ENCODE measurements around the gene HSD17B11. TPM values are rescaled to one million over a fixed set of nuclear protein-coding genes. Genes with fewer than 3 reads are reported as not detected.
"Not testable (repeated sequence)": the region's sequence is repeated elsewhere in the genome, so short reads cannot be mapped to it uniquely, and the experiment has no call there.

HSD17B11 gene
- total RNA-seq, 1 experiment from 2014 or later: 57.0 TPM

DNA sequence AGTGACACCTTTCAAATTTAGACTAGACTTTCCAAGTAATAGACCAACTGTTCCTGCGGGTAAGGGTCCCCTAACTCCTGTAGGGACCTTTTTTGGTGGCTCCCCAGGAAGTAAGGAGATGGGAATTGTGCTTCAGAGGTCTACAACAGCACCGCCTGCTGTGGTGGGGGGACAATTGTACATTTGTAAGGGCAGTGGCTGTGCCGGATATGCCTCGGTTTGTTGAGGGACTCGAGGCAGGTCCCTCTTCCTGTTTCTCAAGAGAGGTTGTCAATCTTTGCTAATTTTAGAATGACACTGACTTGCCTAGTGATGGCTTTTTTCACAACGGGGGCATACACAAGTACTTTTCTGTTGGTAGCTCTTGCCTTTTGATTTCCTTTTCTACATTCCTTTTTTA, 15.5 kb upstream of the HSD17B11 start:
- DNase-seq (ENCODE audit: extremely low read depth, low read depth): no peak

DNA sequence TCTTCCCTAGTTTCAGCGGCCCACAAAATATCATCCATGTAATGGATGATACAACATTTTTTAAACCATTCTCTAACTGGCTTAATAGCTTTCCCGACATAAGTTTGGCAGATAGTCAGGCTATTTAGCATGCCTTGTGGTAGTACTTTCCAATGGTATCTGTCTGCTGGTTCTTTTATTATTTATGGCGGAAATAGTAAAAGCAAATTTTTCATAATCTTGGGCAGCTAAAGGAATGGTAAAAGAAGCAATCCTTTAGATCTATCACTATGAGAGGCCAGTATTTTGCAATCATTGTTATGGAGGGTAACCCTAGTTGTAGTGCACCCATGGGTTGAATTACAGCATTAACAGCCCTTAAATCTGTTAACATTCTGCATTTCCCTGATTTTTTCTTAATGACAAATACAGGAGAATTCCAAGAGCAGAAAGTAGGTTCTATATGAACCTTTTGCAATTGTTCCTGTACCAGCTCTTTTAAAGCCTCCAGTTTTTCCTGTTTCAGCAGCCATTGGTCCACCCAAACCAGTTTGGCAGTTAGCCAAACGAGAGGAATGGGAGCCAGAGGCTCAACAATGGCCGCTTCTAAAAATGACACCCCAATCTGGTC, 14.3 kb upstream of the HSD17B11 start:
- DNase-seq (ENCODE audit: extremely low read depth, low read depth): no peak

DNA sequence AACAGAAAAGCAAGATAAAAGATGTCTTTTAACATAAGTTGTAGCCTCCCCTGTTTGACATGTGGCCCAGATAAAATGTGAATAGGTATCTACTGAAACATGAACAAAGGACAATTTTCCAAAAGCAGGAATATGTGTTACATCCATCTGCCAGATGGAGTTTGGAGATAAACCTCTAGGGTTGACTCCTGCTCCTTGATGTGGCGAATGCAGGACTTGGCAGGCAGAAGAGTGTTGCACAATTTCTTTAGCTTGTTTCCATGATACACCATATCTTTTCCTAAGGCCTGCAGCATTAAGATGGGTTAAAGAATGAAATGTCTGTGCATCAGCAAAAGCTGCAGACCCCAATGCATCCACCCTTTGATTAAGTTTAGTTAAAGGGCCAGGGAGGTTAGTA, 12.7 kb upstream of the HSD17B11 start:
- not testable (repeated sequence) for DNase-seq (ENCODE audit: extremely low read depth, low read depth)

DNA sequence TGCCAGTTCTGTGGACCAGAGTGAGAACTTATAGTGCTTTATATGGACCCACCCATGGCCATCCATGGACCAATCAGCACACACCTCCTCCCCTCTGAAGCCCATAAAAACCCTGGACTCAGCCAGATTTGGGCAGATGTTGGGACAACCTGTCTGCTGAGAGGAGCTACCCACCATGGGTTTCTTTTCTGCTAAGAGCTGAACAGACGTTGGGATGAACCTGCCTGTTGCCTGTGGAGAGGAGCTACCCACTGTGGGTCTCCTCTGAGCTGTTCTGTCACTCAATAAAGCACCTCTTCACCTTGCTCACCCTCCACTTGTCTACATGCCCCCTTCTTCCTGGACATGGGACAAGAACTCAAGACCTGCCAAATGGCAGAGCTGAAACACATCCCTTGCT, 9.0 kb upstream of the HSD17B11 start:
- no peak for DNase-seq (ENCODE audit: extremely low read depth, low read depth)

DNA sequence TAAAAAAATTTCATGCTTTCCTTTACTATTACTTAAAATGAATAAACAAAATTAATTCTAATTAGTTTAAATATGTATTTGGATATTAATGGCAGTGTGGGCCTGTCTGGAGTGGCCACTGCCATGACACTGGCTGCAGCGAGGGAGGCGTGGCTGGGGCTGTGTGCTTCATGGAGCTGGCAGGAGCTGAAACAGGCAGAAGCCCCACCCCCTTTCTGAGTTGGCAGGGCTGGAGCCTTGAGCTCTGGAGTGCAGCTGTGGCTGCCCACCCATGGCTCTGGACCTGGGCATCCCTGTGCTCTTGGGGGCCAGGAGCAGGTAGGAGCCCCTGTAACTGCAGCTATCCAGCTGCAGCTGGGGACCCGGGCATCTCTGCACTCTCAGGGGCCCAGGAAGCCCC, 8.2 kb upstream of the HSD17B11 start:
- no peak for DNase-seq (ENCODE audit: extremely low read depth, low read depth)

DNA sequence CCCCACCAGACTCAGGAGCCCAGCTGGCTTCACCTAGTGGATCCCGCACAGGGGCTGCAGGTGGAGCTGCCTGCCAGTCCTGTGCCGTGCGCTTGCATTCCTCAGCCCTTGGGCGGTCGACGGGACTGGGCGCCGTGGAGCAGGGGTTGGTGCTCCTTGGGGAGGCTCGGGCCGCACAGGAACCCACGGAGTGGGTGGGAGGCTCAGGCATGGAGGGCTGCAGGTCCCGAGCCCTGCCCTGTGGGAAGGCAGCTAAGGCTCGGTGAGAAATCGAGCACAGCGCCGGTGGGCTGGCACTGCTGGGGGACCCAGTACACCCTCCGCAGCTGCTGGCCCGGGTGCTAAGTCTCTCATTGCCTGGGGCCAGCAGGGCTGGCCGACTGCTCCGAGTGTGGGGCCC, 4.9 kb upstream of the HSD17B11 start:
- not testable (repeated sequence) for DNase-seq (ENCODE audit: extremely low read depth, low read depth)

DNA sequence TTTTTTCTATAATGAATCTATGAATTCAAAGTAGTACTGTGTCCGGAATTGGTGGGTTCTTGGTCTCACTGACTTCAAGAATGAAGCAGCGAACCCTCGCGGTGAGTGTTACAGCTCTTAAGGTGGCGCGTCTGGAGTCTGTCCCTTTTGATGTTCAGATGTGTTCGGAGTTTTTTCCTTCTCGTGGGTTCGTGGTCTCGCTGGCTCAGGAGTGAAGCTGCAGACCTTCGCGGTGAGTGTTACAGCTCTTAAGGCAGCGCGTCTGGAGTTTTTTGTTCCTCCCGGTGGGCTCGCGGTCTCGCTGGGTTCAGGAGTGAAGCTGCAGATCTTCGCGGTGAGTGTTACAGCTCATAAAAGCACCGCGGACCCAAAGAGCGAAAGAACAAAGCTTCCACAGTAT, 4.1 kb upstream of the HSD17B11 start:
- not testable (repeated sequence) for DNase-seq (ENCODE audit: extremely low read depth, low read depth)

DNA sequence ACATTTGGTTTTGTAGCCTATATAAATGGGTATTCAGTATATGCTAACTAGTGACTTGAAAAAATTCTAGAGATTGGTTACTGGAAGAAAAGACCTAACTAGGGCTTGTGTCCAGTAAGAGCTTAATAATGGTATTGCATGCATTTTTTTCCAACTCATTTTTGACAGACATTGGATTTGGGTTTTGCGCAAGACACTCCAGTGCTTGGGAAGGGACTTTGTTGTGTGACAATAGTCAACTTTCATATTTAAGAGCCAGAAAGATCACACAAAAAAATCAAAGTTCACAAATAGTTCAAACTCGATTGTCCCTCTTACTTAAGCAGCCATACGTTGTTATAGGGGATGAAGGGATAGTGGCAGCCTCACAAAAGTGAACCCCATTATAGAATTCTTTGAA, 1.2 kb upstream of the HSD17B11 start:
- DNase-seq (ENCODE audit: extremely low read depth, low read depth): no peak

DNA sequence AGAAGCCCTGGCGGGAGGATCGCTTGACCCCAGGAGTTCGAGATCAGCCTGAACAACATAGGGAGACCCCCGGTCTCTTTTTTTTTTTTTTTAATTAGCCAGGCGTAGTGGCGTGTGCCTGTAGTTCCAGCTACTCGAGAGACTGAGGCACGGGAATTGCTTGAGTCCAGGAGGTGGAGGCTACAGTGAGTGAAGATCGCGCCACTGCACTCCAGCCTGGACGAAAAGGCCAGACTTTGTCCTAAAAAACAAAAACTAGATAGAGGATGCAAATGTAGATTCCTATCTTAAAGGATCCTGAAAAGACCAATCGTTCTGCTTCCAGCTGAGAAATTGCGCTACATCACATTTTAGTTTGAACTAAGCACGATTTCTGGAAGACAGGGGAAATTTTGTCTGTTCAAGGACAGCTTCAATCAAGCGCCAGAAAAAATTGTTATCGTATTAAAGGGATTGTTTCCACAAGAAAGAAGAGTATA, 627 bp upstream of the HSD17B11 start:
- DNase-seq (ENCODE audit: extremely low read depth, low read depth): no peak

DNA sequence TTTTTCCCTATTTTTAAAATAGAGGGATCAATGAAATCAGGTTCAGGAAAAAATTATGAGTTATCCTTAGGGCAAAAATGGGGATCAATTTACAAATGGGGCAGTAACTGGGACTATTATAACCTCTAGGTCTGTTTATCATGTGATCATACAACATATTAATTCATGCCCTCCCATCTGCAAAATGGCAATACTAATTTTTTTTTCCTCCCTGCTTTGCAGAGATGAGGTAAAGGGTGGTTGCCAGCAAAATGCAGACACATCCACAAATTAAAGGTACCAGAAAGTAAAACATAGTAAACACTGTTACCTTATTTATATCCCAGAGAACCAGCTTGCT, 467 bp downstream of the HSD17B11 start:
- no peak for DNase-seq (ENCODE audit: extremely low read depth, low read depth)

DNA sequence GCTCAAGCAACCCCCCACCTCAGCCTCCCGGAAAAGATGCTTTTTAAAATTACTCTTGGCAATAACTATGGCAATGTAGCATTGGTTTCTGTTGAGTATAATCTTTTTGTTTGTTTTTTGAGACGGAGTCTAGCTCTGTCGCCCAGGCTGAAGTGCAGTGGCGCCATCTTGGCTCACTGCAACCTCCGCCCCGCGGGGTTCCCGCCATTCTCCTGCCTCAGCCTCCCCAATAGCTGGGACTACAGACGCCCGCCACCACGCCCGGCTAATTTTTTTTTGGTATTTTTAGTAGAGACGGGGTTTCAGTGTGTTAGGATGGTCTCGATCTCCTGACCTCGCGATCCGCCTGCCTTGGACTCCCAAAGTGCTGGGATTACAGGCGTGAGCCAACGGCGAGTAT, 933 bp downstream of the HSD17B11 start:
- DNase-seq (ENCODE audit: extremely low read depth, low read depth): not testable (repeated sequence)

DNA sequence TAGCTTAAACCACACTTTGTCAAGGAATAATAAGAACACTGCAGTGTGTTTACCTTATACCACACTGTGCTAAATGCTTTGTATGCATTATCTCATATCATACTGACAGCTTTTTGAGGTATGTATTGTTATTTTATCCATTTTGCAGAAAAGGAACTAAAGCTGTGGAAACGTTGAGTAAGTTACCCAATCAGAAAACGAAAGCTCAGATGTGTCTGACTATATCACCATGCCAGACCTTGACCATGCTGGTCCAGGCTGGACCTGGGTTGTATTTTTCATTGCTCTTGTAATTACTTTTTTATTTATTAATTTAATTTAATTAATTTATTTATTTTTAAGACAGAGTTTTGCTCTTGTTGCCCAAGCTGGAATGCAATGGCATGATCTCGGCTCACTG, 2.1 kb downstream of the HSD17B11 start:
- no peak for DNase-seq (ENCODE audit: extremely low read depth, low read depth)

DNA sequence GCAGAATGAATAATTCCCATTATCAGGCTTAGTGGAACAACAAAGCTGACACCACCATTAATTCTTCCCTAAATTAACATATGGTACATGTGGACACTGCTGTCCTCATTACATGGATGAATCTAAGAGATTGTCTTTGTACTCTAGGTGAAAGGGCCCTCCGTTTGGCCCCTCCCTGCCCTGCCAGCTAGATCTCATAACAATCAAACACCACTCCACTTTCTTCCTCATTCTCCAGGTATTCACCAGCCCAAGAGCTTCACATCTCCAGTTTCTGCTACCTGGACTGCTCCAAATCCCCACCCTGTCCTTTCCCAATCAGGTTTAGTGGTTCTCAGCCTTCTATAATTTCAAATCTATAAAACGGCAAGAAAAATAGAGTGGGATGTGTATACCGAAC, 3.8 kb downstream of the HSD17B11 start:
- DNase-seq (ENCODE audit: extremely low read depth, low read depth): no peak

DNA sequence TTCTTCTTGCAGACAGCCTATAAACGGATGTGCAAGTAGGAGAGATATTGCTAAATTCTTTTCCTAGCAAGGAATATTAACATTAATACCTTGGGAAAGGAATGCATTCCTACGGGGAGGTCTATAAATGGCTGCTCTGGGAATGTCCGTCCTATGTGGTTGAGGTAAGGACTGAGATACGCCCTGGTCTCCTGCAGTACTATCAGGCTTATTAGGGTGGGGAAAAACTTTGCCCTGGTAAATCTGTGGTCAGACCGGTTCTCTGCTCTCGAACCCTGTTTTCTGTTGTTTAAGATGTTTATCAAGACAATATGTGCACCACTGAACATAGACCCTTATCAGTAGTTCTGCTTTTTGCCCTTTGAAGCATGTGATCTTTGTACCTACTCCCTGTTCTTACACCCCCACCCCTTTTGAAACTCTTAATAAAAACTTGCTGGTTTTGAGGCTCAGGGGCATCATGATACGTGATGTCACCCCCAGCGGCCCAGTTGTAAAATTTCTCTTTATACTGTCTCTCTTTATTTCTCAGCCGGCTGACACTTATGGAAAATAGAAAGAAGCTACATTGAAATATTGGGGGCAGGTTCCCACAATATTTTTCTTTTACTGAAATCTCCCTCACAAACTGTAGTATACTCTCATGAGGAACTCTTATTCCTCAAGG, 6.4 kb downstream of the HSD17B11 start:
- DNase-seq (ENCODE audit: extremely low read depth, low read depth): not testable (repeated sequence)

DNA sequence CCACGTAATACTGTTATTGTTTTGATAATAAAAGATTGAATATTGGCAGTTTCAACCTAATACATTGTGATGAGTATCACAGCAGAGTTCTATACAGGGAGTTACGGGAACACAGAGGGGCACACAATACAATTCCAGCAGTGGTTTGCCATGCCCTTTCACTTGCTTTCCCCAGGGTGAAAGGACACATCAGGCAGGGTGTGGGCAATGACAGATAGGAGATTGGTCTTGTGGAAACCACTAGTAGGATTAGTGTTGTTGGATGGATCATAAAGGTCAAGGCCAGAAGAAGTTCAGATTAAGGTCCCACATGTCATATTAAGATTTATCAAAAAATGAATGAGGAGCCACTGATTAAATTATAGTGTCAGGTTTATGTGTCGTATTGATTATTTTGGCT, 8.1 kb downstream of the HSD17B11 start:
- DNase-seq (ENCODE audit: extremely low read depth, low read depth): no peak

DNA sequence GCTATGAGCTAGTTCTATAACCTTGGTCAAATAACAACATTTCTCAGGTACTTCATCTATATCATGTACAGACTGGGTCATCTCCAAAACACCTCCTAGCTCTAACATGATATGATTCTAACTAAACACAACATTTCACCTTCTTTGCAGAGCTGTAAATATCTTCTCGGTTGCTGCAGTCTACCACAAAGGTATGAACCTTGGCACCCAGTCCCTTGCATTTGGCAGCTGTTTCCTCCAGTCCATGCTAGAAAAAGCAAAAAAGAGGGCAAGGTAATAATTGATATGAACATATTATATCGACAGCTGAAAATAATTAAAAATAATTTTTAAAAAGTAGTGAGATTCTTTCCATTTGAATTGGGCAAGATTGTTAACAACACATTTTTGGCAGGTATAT, 8.9 kb downstream of the HSD17B11 start:
- no peak for DNase-seq (ENCODE audit: extremely low read depth, low read depth)

DNA sequence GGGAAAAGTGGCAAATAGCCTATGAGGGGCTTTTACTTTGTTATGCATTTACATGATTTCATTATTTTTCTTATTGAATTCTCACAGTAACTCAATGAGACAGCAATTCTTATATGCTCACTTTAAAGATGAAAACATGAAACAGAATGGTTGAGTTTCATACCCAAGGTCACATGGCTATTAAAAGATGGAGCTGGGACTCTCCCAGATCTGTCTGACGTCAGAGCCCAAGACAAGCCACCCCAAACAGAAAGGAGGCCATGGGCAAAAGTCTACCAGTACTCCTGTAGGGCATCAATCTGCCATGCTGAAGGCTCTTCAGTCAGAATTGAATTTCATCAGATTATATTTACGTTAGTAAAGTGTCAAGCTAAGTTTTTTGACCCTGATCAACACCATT, 13.2 kb downstream of the HSD17B11 start:
- no peak for DNase-seq (ENCODE audit: extremely low read depth, low read depth)

DNA sequence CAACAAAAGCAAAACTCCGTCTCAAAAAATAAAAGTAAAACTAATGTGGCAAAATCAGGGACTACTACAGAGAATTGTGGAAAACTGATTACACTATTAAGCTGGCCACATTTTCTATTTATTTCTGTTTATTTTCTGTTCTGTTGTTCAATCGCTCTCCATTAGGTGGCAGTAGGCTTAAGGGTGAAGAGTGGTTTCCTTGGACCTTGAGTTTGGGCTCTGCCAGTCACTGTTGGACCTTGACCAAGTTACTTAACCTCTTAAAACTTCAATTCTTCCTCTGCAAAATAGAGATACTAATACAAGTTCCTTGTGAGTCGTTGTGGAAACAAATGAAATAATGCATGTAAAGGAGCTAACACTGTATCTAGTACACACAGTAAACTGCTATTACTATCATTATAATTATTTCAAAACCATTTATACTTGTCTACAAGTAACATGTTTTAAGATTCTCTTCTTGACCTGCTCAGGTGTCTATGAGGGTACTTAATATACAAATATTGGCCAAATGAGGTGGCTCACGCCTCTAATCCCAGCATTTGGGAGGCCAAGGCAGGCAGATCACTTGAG, 15.2 kb downstream of the HSD17B11 start:
- peak; percentile 28 for DNase-seq (ENCODE audit: extremely low read depth, low read depth)

DNA sequence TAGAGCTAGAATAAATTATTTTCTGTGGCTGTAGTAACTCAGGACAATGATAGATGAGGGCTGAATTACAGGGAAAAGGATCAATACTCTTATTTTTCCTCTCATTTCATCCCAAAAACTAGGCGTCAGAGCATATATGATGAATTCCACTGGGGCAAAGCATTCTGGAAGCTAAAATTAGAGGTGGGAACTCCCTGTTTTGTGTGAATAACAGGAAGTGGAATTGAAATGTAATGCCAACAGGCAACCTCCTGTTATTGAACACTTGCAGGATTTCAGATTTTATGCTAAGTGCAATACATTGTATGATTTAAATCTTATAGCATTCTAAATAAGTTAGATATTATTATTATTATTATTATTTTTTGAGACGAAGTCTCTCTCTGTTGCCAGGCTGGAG, 20.9 kb downstream of the HSD17B11 start:
- no peak for DNase-seq (ENCODE audit: extremely low read depth, low read depth)

DNA sequence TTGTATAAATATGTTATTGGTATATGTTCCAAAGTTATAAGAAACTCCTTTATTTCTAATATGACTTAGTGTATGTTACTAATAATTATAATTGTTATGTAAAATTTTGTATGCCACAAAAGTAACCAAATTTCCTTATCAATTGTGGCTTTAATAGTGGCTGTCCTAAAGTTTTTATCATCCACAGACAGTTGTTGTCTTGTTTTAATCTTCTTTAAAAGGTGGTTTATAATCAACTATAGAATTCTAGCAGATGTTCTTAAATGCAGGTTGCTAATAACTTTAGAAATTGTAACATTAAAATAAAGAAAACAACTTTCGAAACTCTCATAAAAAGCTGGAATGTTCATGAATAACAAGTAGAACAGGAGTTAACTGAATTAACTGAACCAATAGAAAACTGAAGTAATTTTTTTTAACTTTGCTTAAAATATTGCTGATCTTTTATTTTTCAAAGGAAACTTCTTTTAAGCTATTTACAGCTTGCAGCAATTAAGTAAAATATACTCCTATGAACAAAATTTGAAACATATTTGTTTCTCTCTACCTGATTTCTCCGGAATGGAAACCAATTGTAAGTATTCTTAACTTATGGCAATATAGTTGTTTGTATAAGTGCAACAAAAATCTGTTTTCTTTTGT, 24.3 kb downstream of the HSD17B11 start:
- DNase-seq (ENCODE audit: extremely low read depth, low read depth): no peak

DNA sequence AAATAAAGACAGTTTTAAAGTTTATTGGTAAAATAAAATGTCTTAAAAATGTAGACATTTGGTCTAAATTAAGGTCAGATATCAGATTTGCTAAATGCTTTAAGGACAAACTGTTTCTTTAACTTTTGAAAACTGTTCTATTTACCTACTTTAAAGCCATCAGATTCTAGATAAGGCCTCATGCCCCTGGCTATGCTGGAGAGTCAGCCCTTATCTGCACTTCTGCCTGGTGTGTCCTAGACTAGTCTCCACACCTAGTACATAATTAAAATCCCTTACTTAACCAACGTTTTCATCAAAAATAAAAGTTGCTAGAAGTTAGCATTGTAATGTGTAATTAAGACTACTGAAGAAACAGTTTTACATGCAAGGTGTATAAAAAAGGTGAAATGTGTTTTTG, 25.6 kb downstream of the HSD17B11 start:
- DNase-seq (ENCODE audit: extremely low read depth, low read depth): no peak

DNA sequence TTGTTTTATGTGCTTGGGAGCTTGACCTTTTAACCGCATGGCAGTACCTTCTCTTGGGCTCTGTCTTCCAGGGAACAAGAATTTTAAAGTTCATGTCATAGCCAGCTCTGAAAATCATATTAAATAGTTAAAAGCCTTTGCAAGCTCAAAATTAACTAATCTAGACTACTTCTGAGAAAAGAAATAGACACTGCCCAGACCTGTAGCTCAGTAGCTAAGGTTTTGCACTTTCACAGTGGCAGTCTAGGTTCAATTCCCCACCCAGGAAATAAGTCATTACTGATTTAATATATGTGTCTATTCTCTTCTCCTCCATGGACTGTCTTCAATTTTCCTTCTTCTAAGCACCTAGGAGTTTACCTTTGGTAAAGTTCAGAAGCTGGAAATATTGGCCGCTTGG, 27.4 kb downstream of the HSD17B11 start:
- peak; percentile 0 for DNase-seq (ENCODE audit: extremely low read depth, low read depth)

Measured in NCI-H460 (cell line).